GM19438 (cell line): ENCODE results near the gene MRPL55.
A peak's percentile ranks its signal among the peaks of the same experiment; 100 is the strongest.

Experiments used
- ATAC-seq: cut with Tn5 transposase; IDR thresholded peaks from one replicate; pipeline ENCODE4 v1.9.1; 2021; ENCODE audit warnings: low read depth; ENCODE audit not compliant: unreplicated experiment

Gene MRPL55

DNA sequence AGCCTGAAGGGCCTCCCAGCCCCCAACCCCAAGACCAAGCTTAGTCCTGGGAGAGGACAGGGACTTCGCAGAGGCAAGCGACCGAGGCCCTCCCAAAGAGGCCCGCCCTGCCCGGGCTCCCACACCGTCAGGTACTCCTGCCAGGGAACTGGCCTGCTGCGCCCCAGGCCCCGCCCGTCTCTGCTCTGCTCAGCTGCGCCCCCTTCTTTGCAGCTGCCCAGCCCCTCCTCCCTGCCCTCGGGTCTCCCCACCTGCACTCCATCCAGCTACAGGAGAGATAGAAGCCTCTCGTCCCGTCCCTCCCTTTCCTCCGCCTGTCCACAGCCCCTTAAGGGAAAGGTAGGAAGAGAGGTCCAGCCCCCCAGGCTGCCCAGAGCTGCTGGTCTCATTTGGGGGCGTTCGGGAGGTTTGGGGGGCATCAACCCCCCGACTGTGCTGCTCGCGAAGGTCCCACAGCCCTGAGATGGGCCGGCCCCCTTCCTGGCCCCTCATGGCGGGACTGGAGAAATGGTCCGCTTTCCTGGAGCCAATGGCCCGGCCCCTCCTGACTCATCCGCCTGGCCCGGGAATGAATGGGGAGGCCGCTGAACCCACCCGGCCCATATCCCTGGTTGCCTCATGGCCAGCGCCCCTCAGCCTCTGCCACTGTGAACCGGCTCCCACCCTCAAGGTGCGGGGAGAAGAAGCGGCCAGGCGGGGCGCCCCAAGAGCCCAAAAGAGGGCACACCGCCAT is 48.5 kb downstream of the MRPL55 start:
- no peak for ATAC-seq

DNA sequence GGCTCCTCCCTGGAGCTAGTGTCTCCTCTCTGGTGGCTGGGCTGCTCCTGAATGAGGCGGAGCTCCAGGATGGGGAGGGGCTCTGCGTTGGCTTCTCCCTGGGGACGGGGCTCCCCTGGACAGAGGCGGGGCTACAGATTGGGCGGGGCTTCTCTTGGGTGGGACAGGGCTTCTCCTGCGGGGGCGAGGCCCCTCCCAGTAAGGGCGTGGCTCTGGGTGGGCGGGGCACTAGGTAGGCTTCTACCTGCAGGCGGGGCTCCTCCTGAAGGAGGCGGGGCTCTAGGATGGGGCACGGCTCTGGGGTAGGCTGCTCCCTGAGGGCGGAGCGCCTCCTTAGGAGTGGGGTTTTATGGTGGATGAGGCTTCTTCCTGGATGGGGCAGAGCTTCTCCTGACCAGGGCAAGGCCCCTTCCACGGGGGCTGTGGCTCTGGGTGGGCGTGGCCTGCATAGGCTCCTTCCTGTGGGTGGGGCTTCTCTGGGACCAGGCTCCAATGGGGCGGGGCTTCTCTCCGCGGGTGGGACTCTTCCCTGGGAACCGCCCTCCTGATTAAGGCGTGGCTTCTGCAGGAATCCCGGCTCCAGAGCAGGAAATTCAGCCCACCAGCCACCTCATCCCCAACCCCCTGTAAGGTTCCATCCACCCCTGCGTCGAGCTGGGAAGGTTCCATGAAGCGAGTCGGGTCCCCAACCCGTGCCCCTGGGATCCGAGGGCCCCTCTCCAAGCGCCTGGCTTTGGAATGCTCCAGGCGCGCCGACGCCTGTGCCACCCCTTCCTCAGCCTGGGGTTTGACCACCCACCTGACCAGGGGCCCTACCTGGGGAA is 49.3 kb downstream of the MRPL55 start:
- peak; percentile 64 for ATAC-seq

DNA sequence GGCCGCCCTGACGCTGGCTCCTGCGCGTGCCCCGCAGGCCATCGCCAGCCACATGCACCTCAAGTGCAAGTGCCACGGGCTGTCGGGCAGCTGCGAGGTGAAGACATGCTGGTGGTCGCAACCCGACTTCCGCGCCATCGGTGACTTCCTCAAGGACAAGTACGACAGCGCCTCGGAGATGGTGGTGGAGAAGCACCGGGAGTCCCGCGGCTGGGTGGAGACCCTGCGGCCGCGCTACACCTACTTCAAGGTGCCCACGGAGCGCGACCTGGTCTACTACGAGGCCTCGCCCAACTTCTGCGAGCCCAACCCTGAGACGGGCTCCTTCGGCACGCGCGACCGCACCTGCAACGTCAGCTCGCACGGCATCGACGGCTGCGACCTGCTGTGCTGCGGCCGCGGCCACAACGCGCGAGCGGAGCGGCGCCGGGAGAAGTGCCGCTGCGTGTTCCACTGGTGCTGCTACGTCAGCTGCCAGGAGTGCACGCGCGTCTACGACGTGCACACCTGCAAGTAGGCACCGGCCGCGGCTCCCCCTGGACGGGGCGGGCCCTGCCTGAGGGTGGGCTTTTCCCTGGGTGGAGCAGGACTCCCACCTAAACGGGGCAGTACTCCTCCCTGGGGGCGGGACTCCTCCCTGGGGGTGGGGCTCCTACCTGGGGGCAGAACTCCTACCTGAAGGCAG is 50.0 kb downstream of the MRPL55 start:
- ATAC-seq = peak; percentile 28

DNA sequence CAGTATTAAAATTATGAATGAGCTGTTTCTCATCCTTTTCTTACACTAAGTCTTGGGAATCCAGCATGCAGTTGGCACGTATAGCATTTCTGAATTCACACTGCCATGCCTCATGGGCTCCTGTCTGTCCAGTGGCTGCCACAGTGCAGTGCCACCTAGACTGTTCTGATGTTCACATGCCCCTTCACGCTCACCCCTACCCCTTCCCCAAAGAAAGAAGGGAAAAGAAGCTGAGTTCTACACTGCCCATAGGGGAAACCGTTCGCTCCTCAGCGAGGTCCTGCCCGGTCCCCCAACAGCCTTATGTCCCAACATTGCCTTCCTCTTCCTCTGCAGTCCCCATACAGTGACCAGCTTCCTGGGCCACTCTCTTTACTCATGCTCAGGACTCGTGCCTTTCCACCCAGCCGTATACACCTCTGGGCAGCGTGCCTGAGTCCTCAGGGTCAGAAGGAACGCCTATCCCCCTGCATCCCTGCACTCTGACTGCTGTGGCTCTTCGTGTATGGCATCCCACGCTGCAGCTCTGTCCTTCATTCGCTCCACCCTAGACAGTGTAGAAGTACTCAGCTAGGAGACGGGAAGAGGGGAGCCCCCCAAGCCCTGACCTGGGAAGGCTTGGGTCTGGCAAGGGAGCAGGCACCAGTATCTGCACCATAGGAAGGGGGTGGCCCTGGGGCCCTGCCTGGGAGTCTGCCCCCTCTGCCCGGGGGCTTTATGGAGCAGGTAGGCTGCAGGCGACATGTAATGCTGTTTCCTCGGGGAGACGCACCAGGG is 50.7 kb downstream of the MRPL55 start:
- ATAC-seq = no peak
